Activated T-helper 1 cell treated with Interleukin-2 at 50 U/mL for 16 hours (primary cell): ENCODE data around the gene TSR3.

Experiments
- DNase-seq: peaks from one replicate; pipeline ENCODE4 v3.0.0-alpha.2; 2020; ENCODE audit warnings: low read depth

TSR3 gene

DNA sequence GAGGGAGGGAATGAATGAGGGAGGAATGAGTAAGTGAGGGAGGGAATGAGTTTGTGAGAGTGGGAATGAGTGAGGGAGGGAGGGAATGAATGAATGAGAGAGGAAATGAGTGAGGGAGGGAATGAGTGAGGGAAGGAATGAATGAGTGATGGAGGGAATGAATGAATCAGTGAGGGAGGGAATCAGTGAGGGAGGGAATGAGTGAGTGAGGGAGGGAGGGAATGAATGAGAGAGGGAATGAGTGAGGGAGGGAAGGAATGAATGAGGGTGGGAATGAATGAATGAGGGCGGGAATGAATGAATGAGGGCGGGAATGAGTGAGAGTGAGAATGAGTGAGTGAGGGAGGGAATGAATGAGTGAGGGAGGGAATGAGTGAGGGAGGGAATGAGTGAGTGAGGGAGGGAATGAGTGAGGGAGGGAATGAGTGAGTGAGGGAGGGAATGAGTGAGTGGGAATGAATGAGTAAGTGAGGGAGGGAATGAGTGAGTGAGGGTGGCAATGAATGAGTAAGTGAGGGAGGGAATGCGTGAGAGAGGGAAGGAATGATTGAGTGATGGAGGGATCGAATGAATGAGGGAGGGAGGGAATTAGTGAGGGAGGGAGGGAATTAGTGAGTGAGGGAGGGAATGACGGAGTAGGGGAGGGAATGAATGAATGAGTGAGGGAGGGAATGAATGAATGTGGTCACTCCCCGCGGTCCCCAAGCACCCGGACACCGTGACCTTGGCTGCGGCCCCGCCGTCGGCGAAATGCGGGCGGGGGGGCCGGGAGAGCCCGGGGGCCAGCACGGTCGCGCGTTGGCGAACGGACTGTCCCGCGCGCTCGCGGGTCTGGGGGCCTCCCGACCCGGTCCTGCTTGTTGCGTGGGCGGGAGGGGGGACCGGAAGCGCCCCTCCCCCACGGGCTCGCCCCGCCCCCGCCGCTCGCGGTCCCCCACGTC lies 43.4 kb downstream of the TSR3 start:
- DNase-seq = no peak

DNA sequence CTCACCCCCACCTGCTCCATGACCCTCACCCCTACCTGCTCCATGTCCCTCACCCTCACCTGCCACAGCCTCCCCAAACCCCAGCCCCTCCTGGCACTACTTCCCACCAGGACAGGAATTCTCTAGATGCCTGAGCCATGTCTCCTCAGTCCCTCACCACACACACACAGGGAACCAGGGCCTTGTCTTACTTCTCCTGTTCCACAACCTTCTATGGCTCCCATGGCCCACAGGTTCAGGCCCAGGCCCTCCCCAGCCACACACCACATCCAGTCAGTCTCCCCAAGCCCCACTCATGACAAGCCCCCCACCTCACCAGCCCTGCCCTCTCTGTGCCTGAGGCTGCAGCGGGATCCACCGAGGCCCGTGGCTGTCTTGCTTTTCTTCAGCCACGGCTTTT lies 45.3 kb downstream of the TSR3 start:
- DNase-seq = no peak

GRCh38 chr16:1305823-1306222 lies 45.9 kb downstream of the TSR3 start:
- no peak for DNase-seq

GRCh38 chr16:1301562-1301961 lies 50.1 kb downstream of the TSR3 start:
- no peak for DNase-seq

GRCh38 chr16:1300664-1301476 lies 50.8 kb downstream of the TSR3 start:
- peak; percentile 58 for DNase-seq

DNA sequence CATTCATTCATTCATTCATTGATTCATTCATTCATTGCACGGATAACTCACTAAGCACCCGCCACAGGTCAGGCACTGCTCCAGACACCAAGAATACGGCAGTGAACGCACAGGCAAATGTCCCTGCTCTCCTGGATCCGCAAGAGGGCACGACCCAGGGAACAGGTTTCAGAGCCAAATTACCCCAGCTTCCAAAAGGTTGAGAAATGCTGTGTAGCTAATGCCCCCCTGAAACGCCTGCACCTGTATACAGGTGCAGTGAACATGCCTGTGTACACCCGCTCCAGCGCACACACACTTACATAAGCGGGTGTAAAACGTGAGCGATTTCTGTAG lies 51.8 kb downstream of the TSR3 start:
- no peak for DNase-seq
